ENCODE data around the gene EIF4G3. TPM values are rescaled to one million over a fixed set of nuclear protein-coding genes. Genes with fewer than 3 reads are reported as not detected.
A peak's percentile ranks its signal among the peaks of the same experiment; 100 is the strongest.

Gene EIF4G3
- total RNA-seq, 1 donor from 2014 or later = 97.4 TPM

DNA sequence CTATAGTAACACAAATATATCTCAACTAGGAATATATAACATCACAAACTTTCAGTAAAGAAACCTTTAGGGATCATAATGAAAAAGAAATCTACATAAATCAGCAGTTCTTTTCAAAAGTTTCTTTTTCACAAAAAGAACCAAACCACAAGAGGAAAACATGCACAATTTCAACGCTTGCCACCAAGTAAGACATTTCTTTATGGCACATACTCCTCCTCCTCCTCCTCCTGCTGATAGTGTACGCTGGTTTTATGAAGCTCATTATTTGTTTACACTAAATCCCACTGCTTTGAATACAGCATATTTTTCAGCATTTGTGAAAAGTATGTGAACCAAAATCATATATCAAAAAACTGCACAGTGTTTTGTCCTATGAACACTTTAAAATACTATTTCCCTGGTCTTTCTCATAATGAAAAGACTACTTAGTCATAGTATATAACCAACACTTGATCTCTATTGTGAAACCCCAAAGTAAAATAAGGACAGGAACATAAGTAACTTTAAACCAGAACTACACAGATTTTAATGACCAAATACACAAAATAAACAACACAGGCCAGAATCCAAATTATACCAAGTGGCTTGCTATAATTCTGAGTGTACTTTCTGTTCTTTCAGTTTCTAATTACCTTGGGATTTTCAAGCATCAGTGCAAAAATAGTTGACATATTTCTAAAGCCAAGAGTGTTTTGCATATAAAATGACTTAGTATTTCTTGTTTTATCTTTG, 184.2 kb downstream of the EIF4G3 start:
- Mint-ChIP-seq H3K36me3 (ENCODE audit: insufficient read depth) (peaks cover 2% of the 10 kb centered on the region), H3K4me3 (ENCODE audit: low read depth) (no peak overlapping the region), H3K4me1 (ENCODE audit: low read depth) (peaks cover 9% of the 10 kb centered on the region), H3K27ac (no peak overlapping the region), H3K27me3 (no peaks in the 10 kb centered on the region), H3K9me3 (ENCODE audit: low read depth) (no peaks in the 10 kb centered on the region)
- DNase-seq (ENCODE audit: low spot score, unreplicated experiment) = no peak
- TF ChIP-seq CTCF (IDR thresholded peaks at IDR 0.05; ENCODE audit: unreplicated experiment) = no peak

- Mint-ChIP-seq H3K27me3 (no peaks in the 10 kb centered on the region), H3K27ac (no peak overlapping the region), H3K36me3 (ENCODE audit: insufficient read depth) (peaks cover 2% of the 10 kb centered on the region), H3K4me1 (ENCODE audit: low read depth) (no peaks in the 10 kb centered on the region), H3K4me3 (ENCODE audit: low read depth) (no peak overlapping the region), H3K9me3 (ENCODE audit: low read depth) (no peaks in the 10 kb centered on the region)
- TF ChIP-seq CTCF (IDR thresholded peaks at IDR 0.05; ENCODE audit: unreplicated experiment) = no peak
- no peak for DNase-seq (ENCODE audit: low spot score, unreplicated experiment)
These were observed 187.8 kb downstream of the EIF4G3 start for GRCh38 chr1:20988943-20989342.

DNA sequence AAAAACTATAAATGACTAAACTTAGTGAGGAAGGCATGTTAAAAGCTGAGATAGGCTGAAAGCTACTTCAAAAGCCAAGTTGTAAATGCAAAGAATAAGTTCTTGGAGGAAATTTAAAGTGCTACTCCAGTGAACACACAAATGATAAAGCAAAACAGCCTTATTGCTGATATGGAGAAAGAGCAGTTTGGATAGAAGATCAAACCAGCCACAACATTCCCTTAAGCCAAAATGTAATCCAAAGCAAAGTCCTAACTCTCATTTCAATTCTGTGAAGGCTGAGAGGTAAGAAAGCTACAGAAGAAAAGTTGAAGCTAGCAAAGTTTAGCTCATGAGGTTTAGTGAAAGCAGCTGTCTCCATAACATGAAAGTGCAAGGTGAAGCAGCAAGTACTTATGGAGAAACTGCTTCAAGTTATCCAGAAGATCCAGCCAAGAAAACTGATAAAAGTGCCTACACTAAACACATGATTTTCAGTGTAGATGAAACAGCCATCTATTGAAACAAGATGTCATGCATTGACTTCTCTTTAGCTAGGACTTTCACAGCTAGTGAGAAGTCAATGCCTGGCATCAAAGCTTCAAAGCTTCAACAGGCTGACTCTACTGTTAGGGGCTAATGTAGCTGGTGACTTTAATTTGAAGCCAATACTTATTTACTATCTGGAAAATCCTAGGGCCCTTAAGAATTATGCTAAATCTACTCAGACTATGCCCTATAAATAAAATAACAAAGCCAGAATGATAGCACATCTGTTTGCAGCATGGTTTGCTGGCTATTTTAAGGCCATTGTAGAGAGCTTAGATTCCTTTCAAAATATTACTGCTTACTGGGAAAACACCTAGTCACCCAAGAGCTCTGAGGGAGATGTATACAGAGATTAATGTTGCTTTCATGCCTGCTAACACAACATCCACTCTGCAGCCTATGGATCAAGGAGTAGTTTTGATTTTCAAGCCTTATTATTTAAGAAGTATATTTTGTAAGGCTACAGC, 188.6 kb downstream of the EIF4G3 start:
- H3K36me3 Mint-ChIP-seq (ENCODE audit: insufficient read depth) = peaks cover 2% of the 10 kb centered on the region
- H3K27ac Mint-ChIP-seq = no peak overlapping the region
- DNase-seq (ENCODE audit: low spot score, unreplicated experiment) = no peak
- no peaks in the 10 kb centered on the region for H3K27me3 Mint-ChIP-seq
- no peak for TF ChIP-seq CTCF (IDR thresholded peaks at IDR 0.05; ENCODE audit: unreplicated experiment)
- no peaks in the 10 kb centered on the region for H3K9me3 Mint-ChIP-seq (ENCODE audit: low read depth)
- H3K4me1 Mint-ChIP-seq (ENCODE audit: low read depth) = peaks cover 4% of the 10 kb centered on the region
- no peak overlapping the region for H3K4me3 Mint-ChIP-seq (ENCODE audit: low read depth)

- H3K36me3 Mint-ChIP-seq (ENCODE audit: insufficient read depth) = no peaks in the 10 kb centered on the region
- H3K27ac Mint-ChIP-seq = no peak overlapping the region
- no peaks in the 10 kb centered on the region for H3K9me3 Mint-ChIP-seq (ENCODE audit: low read depth)
- H3K4me3 Mint-ChIP-seq (ENCODE audit: low read depth) = no peak overlapping the region
- DNase-seq (ENCODE audit: low spot score, unreplicated experiment) = no peak
- no peaks in the 10 kb centered on the region for H3K27me3 Mint-ChIP-seq
- H3K4me1 Mint-ChIP-seq (ENCODE audit: low read depth) = peaks cover 4% of the 10 kb centered on the region
- TF ChIP-seq CTCF (IDR thresholded peaks at IDR 0.05; ENCODE audit: unreplicated experiment) = no peak
These were observed 193.3 kb downstream of the EIF4G3 start for GRCh38 chr1:20983297-20983889.

DNA sequence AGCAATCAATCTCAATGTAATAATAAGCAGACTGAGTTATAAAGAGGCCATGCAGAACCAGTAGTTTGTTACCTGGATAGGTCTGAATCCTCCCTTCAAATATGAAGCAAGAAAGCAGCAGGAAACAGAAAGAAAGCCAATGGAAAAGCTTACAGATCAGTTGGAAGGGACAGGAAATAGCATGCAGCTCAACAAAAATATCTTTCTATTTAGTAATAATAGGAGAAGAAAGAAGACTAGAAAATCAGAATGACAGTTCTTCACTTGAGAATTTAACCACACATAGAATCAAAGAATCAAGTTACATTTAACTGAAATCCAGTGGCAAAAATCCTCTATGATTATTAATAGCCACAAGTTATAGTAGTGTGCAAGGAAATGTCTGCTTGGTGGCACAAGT, 194.4 kb downstream of the EIF4G3 start:
- no peak for DNase-seq (ENCODE audit: low spot score, unreplicated experiment)
- Mint-ChIP-seq H3K27me3 (no peaks in the 10 kb centered on the region), H3K36me3 (ENCODE audit: insufficient read depth) (no peaks in the 10 kb centered on the region), H3K4me1 (ENCODE audit: low read depth) (peaks cover 4% of the 10 kb centered on the region), H3K9me3 (ENCODE audit: low read depth) (no peaks in the 10 kb centered on the region), H3K27ac (peak overlapping the region; percentile 76), H3K4me3 (ENCODE audit: low read depth) (no peak overlapping the region)
- no peak for TF ChIP-seq CTCF (IDR thresholded peaks at IDR 0.05; ENCODE audit: unreplicated experiment)

All from progenitor cell of endocrine pancreas (in vitro differentiated cells).